Smooth muscle cell (in vitro differentiated cells): Measurements from ENCODE around the gene WDR38. TPM values are rescaled to one million over a fixed set of nuclear protein-coding genes. Genes with fewer than 3 reads are reported as not detected.

Experiments
- DNase-seq: peaks from one replicate; lab custom pipeline; 2025; ENCODE audit not compliant: unreplicated experiment; lab: John Stamatoyannopoulos, UW
- H2AFZ ChIP-seq: fragments of 200-600 bp; sonication (generic); 2 replicates; pipeline ENCODE4 v1.6.0; 2016; ENCODE audit warnings: antibody characterized with exemption, low read depth, mild to moderate bottlenecking
- H3F3A ChIP-seq: fragments of 200-600 bp; sonication (generic); 2 replicates; pipeline ENCODE4 v1.6.0; 2017; ENCODE audit warnings: antibody characterized with exemption, low read depth
- H3K27ac ChIP-seq: fragments of 200-600 bp; sonication (generic); 2 replicates; pipeline ENCODE4 v1.5.1; 2016; ENCODE audit warnings: low read depth, mild to moderate bottlenecking
- H3K27me3 ChIP-seq: fragments of 200-600 bp; sonication (generic); 2 replicates; pipeline ENCODE4 v1.6.1; 2016; ENCODE audit warnings: low read depth, mild to moderate bottlenecking
- H3K36me3 ChIP-seq: fragments of 200-600 bp; sonication (generic); 2 replicates; pipeline ENCODE4 v1.5.1; 2016; ENCODE audit warnings: low read depth
- H3K4me1 ChIP-seq: fragments of 200-600 bp; sonication (generic); 2 replicates; pipeline ENCODE4 v1.5.1; 2016; ENCODE audit warnings: low read depth
- H3K4me2 ChIP-seq: fragments of 200-600 bp; sonication (generic); 2 replicates; pipeline ENCODE4 v1.6.0; 2016; ENCODE audit warnings: mild to moderate bottlenecking
- H3K4me3 ChIP-seq: fragments of 200-600 bp; sonication (generic); 2 replicates; pipeline ENCODE4 v1.5.1; 2016; ENCODE audit warnings: mild to moderate bottlenecking
- H3K79me2 ChIP-seq: fragments of 200-600 bp; sonication (generic); 2 replicates; pipeline ENCODE4 v1.6.0; 2016; ENCODE audit warnings: low read depth, mild to moderate bottlenecking
- H3K9ac ChIP-seq: fragments of 200-600 bp; sonication (generic); 2 replicates; pipeline ENCODE4 v1.6.0; 2016; ENCODE audit warnings: low read depth
- H3K9me3 ChIP-seq: fragments of 200-600 bp; sonication (generic); replicated peaks from 2 replicates; pipeline ENCODE4 v1.5.1; 2016; ENCODE audit warnings: low read depth
- H4K20me1 ChIP-seq: fragments of 200-600 bp; sonication (generic); 2 replicates; pipeline ENCODE4 v1.6.0; 2016; ENCODE audit warnings: low read depth
- CTCF ChIP-seq: fragments of 200-600 bp; sonication (generic); IDR thresholded peaks from 2 replicates; pipeline ENCODE4 v1.5.1; 2017; ENCODE audit warnings: borderline replicate concordance, mild to moderate bottlenecking, antibody characterized with exemption; ENCODE audit not compliant: insufficient read depth, poor library complexity, severe bottlenecking
- WGBS: methylation state at CpG from one replicate; pipeline ENCODE4 v1.1.7; 2016; ENCODE audit warnings: low lambda C conversion rate; 5-methylcytosine and 5-hydroxymethylcytosine counted together
- polyA plus RNA-seq: library from polyadenylated mRNA; unstranded; fragments of >200 nt; fragmentation: Nextera tagmentation; extraction: Ambion mirVana; gene quantifications from 2 replicates; pipeline ENCODE4 v1.2.1, GENCODE V29; 2016
- total RNA-seq: library from RNA; depleted of rRNA; stranded (reverse); fragments of >200 nt; gene quantifications from 2 replicates; pipeline ENCODE4 v1.2.3, GENCODE V29; 2014

Gene WDR38
- total and polyA plus RNA-seq, 2 experiments from 2014 or later: not detected

- Histone ChIP-seq H4K20me1 (no peaks in the 10 kb centered on the region), H3K27ac (peak overlapping the region; percentile 72), H3F3A (peaks cover 4% of the 10 kb centered on the region), H3K4me1 (peaks cover 1% of the 10 kb centered on the region), H3K79me2 (no peaks in the 10 kb centered on the region), H3K4me2 (peak overlapping the region; percentile 49), H3K9me3 (no peaks in the 10 kb centered on the region), H3K9ac (peak overlapping the region; percentile 40), H3K4me3 (no peak overlapping the region), H3K36me3 (no peaks in the 10 kb centered on the region), H2AFZ (no peak overlapping the region), H3K27me3 (no peaks in the 10 kb centered on the region)
- WGBS: 36% methylated on average over 18 of the region's 18 CpGs
- no peak for TF ChIP-seq CTCF
- DNase-seq: no peak
Measured at GRCh38 chr9:124818431-124819281, 34.6 kb upstream of the WDR38 start.

GRCh38 chr9:124820698-124821623 is 32.3 kb upstream of the WDR38 start:
- H4K20me1 ChIP-seq: no peaks in the 10 kb centered on the region
- no peak overlapping the region for H3K4me2 ChIP-seq
- WGBS: 88% methylated on average over 12 of the region's 12 CpGs
- no peaks in the 10 kb centered on the region for H3K79me2 ChIP-seq
- TF ChIP-seq CTCF: no peak
- H3K27me3 ChIP-seq: no peaks in the 10 kb centered on the region
- H3K9ac ChIP-seq: no peak overlapping the region
- no peaks in the 10 kb centered on the region for H3K9me3 ChIP-seq
- no peak overlapping the region for H3K27ac ChIP-seq
- H3K36me3 ChIP-seq: no peaks in the 10 kb centered on the region
- no peaks in the 10 kb centered on the region for H3K4me1 ChIP-seq
- no peak overlapping the region for H2AFZ ChIP-seq
- no peak overlapping the region for H3K4me3 ChIP-seq
- no peak for DNase-seq
- peaks cover 4% of the 10 kb centered on the region for H3F3A ChIP-seq

- no peak overlapping the region for H3K9ac ChIP-seq
- TF ChIP-seq CTCF: no peak
- H3K4me2 ChIP-seq: no peak overlapping the region
- H3K4me1 ChIP-seq: no peaks in the 10 kb centered on the region
- no peak overlapping the region for H3K27ac ChIP-seq
- H3K79me2 ChIP-seq: no peaks in the 10 kb centered on the region
- H4K20me1 ChIP-seq: no peaks in the 10 kb centered on the region
- DNase-seq: no peak
- H3K27me3 ChIP-seq: no peaks in the 10 kb centered on the region
- H2AFZ ChIP-seq: no peak overlapping the region
- WGBS: 54% methylated on average over 2 of the region's 2 CpGs
- H3F3A ChIP-seq: peaks cover 2% of the 10 kb centered on the region
- H3K4me3 ChIP-seq: no peak overlapping the region
- H3K36me3 ChIP-seq: no peaks in the 10 kb centered on the region
- no peaks in the 10 kb centered on the region for H3K9me3 ChIP-seq
Measured at GRCh38 chr9:124828489-124829333, 24.5 kb upstream of the WDR38 start.
